MM.1S (cell line): Measurements from ENCODE around the gene RPS21.

Experiments
- DNase-seq: peaks from one replicate; pipeline ENCODE4 v3.0.0-alpha.2; 2015
- H2AFZ ChIP-seq: fragments of 300-600 bp; sonication (generic); 2 replicates; pipeline ENCODE4 v1.6.0; 2016; ENCODE audit warnings: antibody characterized with exemption, low read length
- H3F3A ChIP-seq: fragments of 300-600 bp; sonication (generic); 2 replicates; pipeline ENCODE4 v1.6.1; 2016; ENCODE audit warnings: mild to moderate bottlenecking, antibody characterized with exemption, low read length, moderate library complexity, mixed read lengths; ENCODE audit not compliant: insufficient read depth
- H3K27ac ChIP-seq: fragments of 300-600 bp; sonication (generic); 2 replicates; pipeline ENCODE4 v1.5.1; 2016; ENCODE audit warnings: mild to moderate bottlenecking, low read length
- H3K27me3 ChIP-seq: fragments of 300-600 bp; sonication (generic); replicated peaks from 2 replicates; pipeline ENCODE4 v1.6.0; 2016; ENCODE audit warnings: low read length; ENCODE audit not compliant: insufficient read depth
- H3K36me3 ChIP-seq: fragments of 300-600 bp; sonication (generic); replicated peaks from 2 replicates; pipeline ENCODE4 v1.6.1; 2016; ENCODE audit warnings: mild to moderate bottlenecking, low read length, mixed read lengths; ENCODE audit not compliant: insufficient read depth
- H3K4me1 ChIP-seq: fragments of 300-600 bp; sonication (generic); 2 replicates; pipeline ENCODE4 v1.6.1; 2016; ENCODE audit warnings: low read length, mixed read lengths
- H3K4me2 ChIP-seq: fragments of 300-600 bp; sonication (generic); 2 replicates; pipeline ENCODE4 v1.6.0; 2016; ENCODE audit warnings: low read depth, low read length
- H3K4me3 ChIP-seq: fragments of 300-600 bp; sonication (generic); 2 replicates; pipeline ENCODE4 v1.5.1; 2016; ENCODE audit warnings: low read length, mixed read lengths
- H3K79me2 ChIP-seq: fragments of 300-600 bp; sonication (generic); 2 replicates; pipeline ENCODE4 v1.6.1; 2016; ENCODE audit warnings: mixed run types, low read length, mixed read lengths
- H3K9ac ChIP-seq: fragments of 300-600 bp; sonication (generic); 2 replicates; pipeline ENCODE4 v1.6.1; 2016; ENCODE audit warnings: low read length, mixed read lengths
- H3K9me2 ChIP-seq: fragments of 300-600 bp; sonication (generic); replicated peaks from 2 replicates; pipeline ENCODE4 v1.6.1; 2016; ENCODE audit warnings: mild to moderate bottlenecking, low read length, mixed read lengths; ENCODE audit not compliant: insufficient read depth
- H3K9me3 ChIP-seq: fragments of 300-600 bp; sonication (generic); replicated peaks from 2 replicates; pipeline ENCODE4 v1.6.1; 2016; ENCODE audit warnings: mild to moderate bottlenecking, low read length, mixed read lengths; ENCODE audit not compliant: insufficient read depth
- H4K20me1 ChIP-seq: fragments of 300-600 bp; sonication (generic); 2 replicates; pipeline ENCODE4 v1.6.1; 2016; ENCODE audit warnings: mild to moderate bottlenecking, low read length, moderate library complexity, mixed read lengths; ENCODE audit not compliant: insufficient read depth
- CTCF ChIP-seq: fragments of 300-600 bp; sonication (generic); IDR thresholded peaks from 2 replicates; pipeline ENCODE4 v1.5.1; 2016; ENCODE audit warnings: antibody characterized with exemption, low read length, mixed read lengths
- EZH2 ChIP-seq: fragments of 300-600 bp; sonication (generic); optimal IDR thresholded peaks from 2 replicates; pipeline ENCODE3; 2017; ENCODE audit warnings: low read depth, mild to moderate bottlenecking, antibody characterized with exemption, low read length, mixed read lengths
- EZH2phosphoT487 ChIP-seq: fragments of 300-600 bp; sonication (generic); IDR thresholded peaks from 2 replicates; pipeline ENCODE4 v1.6.1; 2018; ENCODE audit warnings: antibody characterized with exemption, low read length

RPS21 gene

GRCh38 chr20:62422636-62423325 lies 35.9 kb downstream of the RPS21 start:
- no peaks in the 10 kb centered on the region for H3K9me3 ChIP-seq
- no peak overlapping the region for H3K4me3 ChIP-seq
- H3K4me1 ChIP-seq: no peaks in the 10 kb centered on the region
- no peaks in the 10 kb centered on the region for H3K9me2 ChIP-seq
- H2AFZ ChIP-seq: no peak overlapping the region
- H3K36me3 ChIP-seq: no peaks in the 10 kb centered on the region
- peaks cover 95% of the 10 kb centered on the region for H3K27me3 ChIP-seq
- H3F3A ChIP-seq: no peaks in the 10 kb centered on the region
- H3K4me2 ChIP-seq: no peak overlapping the region
- H3K9ac ChIP-seq: no peak overlapping the region
- no peaks in the 10 kb centered on the region for H3K79me2 ChIP-seq
- TF ChIP-seq EZH2phosphoT487: no peak
- TF ChIP-seq CTCF: no peak
- no peak for TF ChIP-seq EZH2
- H4K20me1 ChIP-seq: no peaks in the 10 kb centered on the region
- H3K27ac ChIP-seq: no peak overlapping the region
- no peak for DNase-seq

- no peaks in the 10 kb centered on the region for H3K4me1 ChIP-seq
- no peak overlapping the region for H3K4me3 ChIP-seq
- peaks cover 95% of the 10 kb centered on the region for H3K27me3 ChIP-seq
- no peaks in the 10 kb centered on the region for H4K20me1 ChIP-seq
- no peak overlapping the region for H3K4me2 ChIP-seq
- no peak overlapping the region for H3K9ac ChIP-seq
- no peak overlapping the region for H3K27ac ChIP-seq
- H3K36me3 ChIP-seq: no peaks in the 10 kb centered on the region
- H3F3A ChIP-seq: no peaks in the 10 kb centered on the region
- no peaks in the 10 kb centered on the region for H3K79me2 ChIP-seq
- no peaks in the 10 kb centered on the region for H3K9me3 ChIP-seq
- no peaks in the 10 kb centered on the region for H3K9me2 ChIP-seq
- no peak for DNase-seq
- H2AFZ ChIP-seq: no peak overlapping the region
- TF ChIP-seq CTCF (no peak), EZH2phosphoT487 (no peak), EZH2 (no peak)
These were observed 36.4 kb downstream of the RPS21 start for GRCh38 chr20:62423326-62423706.

GRCh38 chr20:62424249-62425107 lies 37.6 kb downstream of the RPS21 start:
- TF ChIP-seq EZH2 (no peak), EZH2phosphoT487 (no peak), CTCF (no peak)
- H3K9me2 ChIP-seq: no peaks in the 10 kb centered on the region
- H3F3A ChIP-seq: no peaks in the 10 kb centered on the region
- no peak overlapping the region for H3K27ac ChIP-seq
- H3K4me3 ChIP-seq: no peak overlapping the region
- no peaks in the 10 kb centered on the region for H3K79me2 ChIP-seq
- no peaks in the 10 kb centered on the region for H3K36me3 ChIP-seq
- no peak for DNase-seq
- H4K20me1 ChIP-seq: no peaks in the 10 kb centered on the region
- H3K4me1 ChIP-seq: no peaks in the 10 kb centered on the region
- H2AFZ ChIP-seq: no peak overlapping the region
- H3K9ac ChIP-seq: no peak overlapping the region
- no peaks in the 10 kb centered on the region for H3K9me3 ChIP-seq
- peaks cover 95% of the 10 kb centered on the region for H3K27me3 ChIP-seq
- H3K4me2 ChIP-seq: no peak overlapping the region
